ENCODE results near the gene DPP3. TPM values are rescaled to one million over a fixed set of nuclear protein-coding genes. Genes with fewer than 3 reads are reported as not detected.

Gene DPP3
- total RNA-seq, 1 experiment from 2014 or later: 86.7 TPM

- Mint-ChIP-seq H3K4me3 (no peak overlapping the region), H3K9me3 (peaks cover 37% of the 10 kb centered on the region), H3K27me3 (ENCODE audit: low read depth) (peaks cover 13% of the 10 kb centered on the region), H3K27ac (no peak overlapping the region), H3K36me3 (peaks cover 22% of the 10 kb centered on the region), H3K4me1 (peaks cover 32% of the 10 kb centered on the region)
- ATAC-seq (no peak), DNase-seq (ENCODE audit: low spot score) (no peak)
- ChIA-PET POLR2A (interaction anchor here (0.8 kb wide), 1 partner anchor 9 kb away, joined by 3 read pairs; the partner anchor contains the start of gene MRPL11), CTCF (interaction anchor here (1.5 to 1.6 kb wide), 2 partner anchors 8 to 32 kb away, joined by 3 to 11 read pairs; partner anchors contain the start of gene MRPL11)
- TF ChIP-seq E2F5 (CRISPR knock-in tag; IDR thresholded peaks at IDR 0.05) (no peak), ZNF423 (CRISPR knock-in tag; IDR thresholded peaks at IDR 0.05) (no peak), ATF6 (CRISPR knock-in tag; IDR thresholded peaks at IDR 0.05) (no peak), OVOL2 (CRISPR knock-in tag; IDR thresholded peaks at IDR 0.05; ENCODE audit: borderline replicate concordance) (no peak), ETV6 (CRISPR knock-in tag; IDR thresholded peaks at IDR 0.05) (no peak), PRDM15 (CRISPR knock-in tag; IDR thresholded peaks at IDR 0.05) (no peak), TEAD4 (CRISPR knock-in tag; IDR thresholded peaks at IDR 0.05) (no peak), RORB (CRISPR knock-in tag; IDR thresholded peaks at IDR 0.05) (no peak), CDX4 (CRISPR knock-in tag; IDR thresholded peaks at IDR 0.05; ENCODE audit: borderline replicate concordance) (no peak), MAX (CRISPR knock-in tag; IDR thresholded peaks at IDR 0.05) (no peak), ZNF138 (CRISPR knock-in tag; conservative IDR thresholded peaks at IDR 0.05) (no peak), EMX1 (CRISPR knock-in tag; IDR thresholded peaks at IDR 0.05) (no peak), SP1 (CRISPR knock-in tag; conservative IDR thresholded peaks at IDR 0.05) (no peak)
Measured at GRCh38 chr11:66447012-66447411, 33.2 kb upstream of the DPP3 start.

- Mint-ChIP-seq H3K4me3 (no peak overlapping the region), H3K36me3 (peaks cover 12% of the 10 kb centered on the region), H3K9me3 (peaks cover 26% of the 10 kb centered on the region), H3K27ac (no peak overlapping the region), H3K27me3 (ENCODE audit: low read depth) (peaks cover 12% of the 10 kb centered on the region), H3K4me1 (peaks cover 32% of the 10 kb centered on the region)
- no peak for ATAC-seq
- CTCF ChIA-PET: interaction anchor here (1.1 to 1.2 kb wide), 2 partner anchors 10 to 60 kb away, joined by 3 read pairs; partner anchors contain the start of gene MRPL11
- POLR2A ChIA-PET: no interaction called here
- DNase-seq (ENCODE audit: low spot score): no peak
- no peak for TF ChIP-seq GTF2I (CRISPR knock-in tag; conservative IDR thresholded peaks at IDR 0.05)
- TF ChIP-seq ZBTB43 (CRISPR knock-in tag; IDR thresholded peaks at IDR 0.05): no peak
- TF ChIP-seq ZNF138 (CRISPR knock-in tag; conservative IDR thresholded peaks at IDR 0.05): no peak
- TF ChIP-seq FOXP1 (CRISPR knock-in tag; IDR thresholded peaks at IDR 0.05; ENCODE audit: borderline replicate concordance): no peak
- no peak for TF ChIP-seq NR1H2 (CRISPR knock-in tag; IDR thresholded peaks at IDR 0.05)
- no peak for TF ChIP-seq ZNF423 (CRISPR knock-in tag; IDR thresholded peaks at IDR 0.05)
- TF ChIP-seq ELF4 (CRISPR knock-in tag; IDR thresholded peaks at IDR 0.05; ENCODE audit: low read depth): no peak
- TF ChIP-seq ZNF281 (CRISPR knock-in tag; IDR thresholded peaks at IDR 0.05): no peak
- TF ChIP-seq ATF2 (CRISPR knock-in tag; IDR thresholded peaks at IDR 0.05; ENCODE audit: borderline replicate concordance, low read depth): no peak
- TF ChIP-seq ZNF121 (CRISPR knock-in tag; IDR thresholded peaks at IDR 0.05): no peak
- no peak for TF ChIP-seq ZNF396 (CRISPR knock-in tag; IDR thresholded peaks at IDR 0.05; ENCODE audit: borderline replicate concordance)
- no peak for TF ChIP-seq MAX (CRISPR knock-in tag; IDR thresholded peaks at IDR 0.05)
Measured at GRCh38 chr11:66448523-66448922, 31.7 kb upstream of the DPP3 start.

All from WTC11 (cell line).